ENCODE results near the gene HDAC8.
"Not testable (repeated sequence)": the region's sequence is repeated elsewhere in the genome, so short reads cannot be mapped to it uniquely, and the experiment has no call there.

HDAC8 gene

GRCh38 chrX:72440764-72441163 lies 131.9 kb downstream of the HDAC8 start:
- DNase-seq: not testable (repeated sequence)

GRCh38 chrX:72436010-72436409 lies 136.6 kb downstream of the HDAC8 start:
- DNase-seq: no peak

- no peak for DNase-seq
Observed at GRCh38 chrX:72430405-72430968, 142.2 kb downstream of the HDAC8 start.

GRCh38 chrX:72421797-72422196 lies 150.8 kb downstream of the HDAC8 start:
- no peak for DNase-seq

- no peak for DNase-seq
Observed at GRCh38 chrX:72409993-72410392, 162.7 kb downstream of the HDAC8 start.

GRCh38 chrX:72408885-72409284 lies 163.8 kb downstream of the HDAC8 start:
- DNase-seq: no peak

GRCh38 chrX:72405136-72405535 lies 167.5 kb downstream of the HDAC8 start:
- not testable (repeated sequence) for DNase-seq

- DNase-seq: no peak
Observed at GRCh38 chrX:72402614-72403013, 170.0 kb downstream of the HDAC8 start.

GRCh38 chrX:72399816-72400215 lies 172.8 kb downstream of the HDAC8 start:
- no peak for DNase-seq

GRCh38 chrX:72396117-72396516 lies 176.5 kb downstream of the HDAC8 start:
- DNase-seq: no peak

GRCh38 chrX:72395237-72395636 lies 177.4 kb downstream of the HDAC8 start:
- DNase-seq: no peak

GRCh38 chrX:72394518-72395170 lies 178.0 kb downstream of the HDAC8 start:
- no peak for DNase-seq

GRCh38 chrX:72393836-72394517 lies 178.7 kb downstream of the HDAC8 start:
- DNase-seq: no peak

GRCh38 chrX:72392816-72393800 lies 179.5 kb downstream of the HDAC8 start:
- no peak for DNase-seq

- no peak for DNase-seq
Observed at GRCh38 chrX:72392042-72392441, 180.6 kb downstream of the HDAC8 start.

- DNase-seq: no peak
Observed at GRCh38 chrX:72387247-72387646, 185.4 kb downstream of the HDAC8 start.

GRCh38 chrX:72382202-72382595 lies 190.4 kb downstream of the HDAC8 start:
- DNase-seq: no peak

- no peak for DNase-seq
Observed at GRCh38 chrX:72381439-72382201, 191.0 kb downstream of the HDAC8 start.

GRCh38 chrX:72376124-72376523 lies 196.5 kb downstream of the HDAC8 start:
- DNase-seq: no peak

- no peak for DNase-seq
Observed at GRCh38 chrX:72373136-72373535, 199.5 kb downstream of the HDAC8 start.

- DNase-seq: no peak
Observed at GRCh38 chrX:72372735-72373134, 199.9 kb downstream of the HDAC8 start.

- DNase-seq: no peak
Observed at GRCh38 chrX:72371405-72371804, 201.2 kb downstream of the HDAC8 start.

Data from NCI-H2081 treated with DMSO at 0.1 percent for 48 hours (cell line).